Lower lobe of right lung (tissue), 2 donors: ENCODE data around the gene DPYD. TPM values are rescaled to one million over a fixed set of nuclear protein-coding genes. Genes with fewer than 3 reads are reported as not detected.

Experiments
- ATAC-seq, 2 donors: fragments of 200-7000 bp; cut with Tn5 transposase; one replicate each; pipeline ENCODE4 v1.9.1; 2020 to 2022; ENCODE audit warnings: mild to moderate bottlenecking in 2 of 2, moderate library complexity in 2 of 2
- DNase-seq: peaks from one replicate; pipeline ENCODE4 v3.0.0-alpha.2; 2020
- H3K27ac ChIP-seq: fragments of 200-600 bp; one replicate; pipeline ENCODE4 v1.8.0; 2022
- H3K27me3 ChIP-seq: fragments of 200-600 bp; one replicate; pipeline ENCODE4 v1.8.0; 2022; ENCODE audit warnings: low read depth
- H3K36me3 ChIP-seq: fragments of 200-600 bp; one replicate; pipeline ENCODE4 v1.8.0; 2022; ENCODE audit warnings: mild to moderate bottlenecking
- H3K4me1 ChIP-seq: fragments of 200-600 bp; one replicate; pipeline ENCODE4 v1.8.0; 2022
- H3K4me3 ChIP-seq: fragments of 200-600 bp; one replicate; pipeline ENCODE4 v1.8.0; 2022; ENCODE audit warnings: mild to moderate bottlenecking
- H3K9me3 ChIP-seq: fragments of 200-600 bp; one replicate; pipeline ENCODE4 v1.8.0; 2022
- intact Hi-C: fragments of 100-400 bp; cut with DNase I; formaldehyde crosslinking; loops from one replicate; pipeline ENCODE4 v1.11.0; 2022
- total RNA-seq: library from RNA; stranded (reverse); fragmentation: NEBNext Ultra II Directional; extraction: Animal tissue kit (Norgen Biotek cat#: 25700); gene quantifications from one replicate; pipeline ENCODE4 v1.2.1, GENCODE V29; 2021
- TF ChIP-seq, protein P1 (sequence below): fragments of 200-600 bp; IDR thresholded peaks from one replicate; pipeline ENCODE4 v1.8.0; 2022; ENCODE audit warnings: antibody characterized with exemption, mild to moderate bottlenecking
- donor health status: DM: no; HTN: yes; CAD: no; lungs with severe emphysema.

DPYD gene
- total RNA-seq, 1 donor from 2014 or later: 91.9 TPM

DNA sequence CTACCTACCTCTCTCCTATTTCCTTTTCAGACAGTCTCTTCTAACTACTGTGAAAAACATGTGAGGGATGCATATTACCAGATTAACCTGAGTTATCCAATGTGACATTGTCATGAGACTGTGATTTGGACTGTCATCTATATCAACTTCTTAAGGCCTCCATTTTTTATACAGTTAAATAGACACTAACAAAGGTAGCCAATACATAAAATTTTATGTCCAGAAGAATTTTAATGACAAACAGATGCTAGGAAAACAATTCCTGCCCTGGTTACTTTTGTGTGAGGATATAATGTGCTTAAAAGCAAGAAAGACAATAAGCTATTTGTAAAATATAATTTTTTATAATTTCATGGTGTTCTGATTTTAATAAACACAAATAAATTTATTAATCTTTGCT, 136.2 kb downstream of the DPYD start:
- no peaks in the 10 kb centered on the region for H3K36me3 ChIP-seq
- intact Hi-C loops: no loop called here
- H3K4me3 ChIP-seq: no peak overlapping the region
- H3K4me1 ChIP-seq: no peaks in the 10 kb centered on the region
- no peak overlapping the region for H3K27ac ChIP-seq
- TF ChIP-seq, protein P1, sequence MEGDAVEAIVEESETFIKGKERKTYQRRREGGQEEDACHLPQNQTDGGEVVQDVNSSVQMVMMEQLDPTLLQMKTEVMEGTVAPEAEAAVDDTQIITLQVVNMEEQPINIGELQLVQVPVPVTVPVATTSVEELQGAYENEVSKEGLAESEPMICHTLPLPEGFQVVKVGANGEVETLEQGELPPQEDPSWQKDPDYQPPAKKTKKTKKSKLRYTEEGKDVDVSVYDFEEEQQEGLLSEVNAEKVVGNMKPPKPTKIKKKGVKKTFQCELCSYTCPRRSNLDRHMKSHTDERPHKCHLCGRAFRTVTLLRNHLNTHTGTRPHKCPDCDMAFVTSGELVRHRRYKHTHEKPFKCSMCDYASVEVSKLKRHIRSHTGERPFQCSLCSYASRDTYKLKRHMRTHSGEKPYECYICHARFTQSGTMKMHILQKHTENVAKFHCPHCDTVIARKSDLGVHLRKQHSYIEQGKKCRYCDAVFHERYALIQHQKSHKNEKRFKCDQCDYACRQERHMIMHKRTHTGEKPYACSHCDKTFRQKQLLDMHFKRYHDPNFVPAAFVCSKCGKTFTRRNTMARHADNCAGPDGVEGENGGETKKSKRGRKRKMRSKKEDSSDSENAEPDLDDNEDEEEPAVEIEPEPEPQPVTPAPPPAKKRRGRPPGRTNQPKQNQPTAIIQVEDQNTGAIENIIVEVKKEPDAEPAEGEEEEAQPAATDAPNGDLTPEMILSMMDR: no peak
- H3K27me3 ChIP-seq: no peaks in the 10 kb centered on the region
- no peak for DNase-seq
- no peak for ATAC-seq
- no peaks in the 10 kb centered on the region for H3K9me3 ChIP-seq

DNA sequence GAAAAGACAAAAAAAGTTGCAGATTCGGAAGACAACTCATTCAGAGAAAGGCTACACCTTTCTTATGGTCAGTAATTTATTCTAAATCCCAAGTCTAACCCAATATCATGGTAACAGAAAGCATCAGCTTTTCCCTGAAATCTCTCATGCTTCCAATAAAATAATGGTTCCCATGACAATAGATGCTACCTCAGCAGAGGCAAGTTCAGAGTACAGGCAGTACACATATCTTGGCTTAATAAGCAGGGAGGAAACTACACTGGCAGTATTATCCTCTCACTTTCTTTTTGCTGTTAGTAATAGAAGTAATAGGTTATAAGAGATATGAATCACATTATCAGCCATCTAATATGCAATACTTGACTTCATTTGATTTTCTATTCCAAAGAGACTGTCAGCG, 137.1 kb downstream of the DPYD start:
- intact Hi-C loops: no loop called here
- no peak overlapping the region for H3K27ac ChIP-seq
- H3K27me3 ChIP-seq: no peaks in the 10 kb centered on the region
- H3K4me3 ChIP-seq: no peak overlapping the region
- TF ChIP-seq, protein P1: no peak
- H3K36me3 ChIP-seq: no peaks in the 10 kb centered on the region
- H3K9me3 ChIP-seq: no peaks in the 10 kb centered on the region
- ATAC-seq (no peak), DNase-seq (no peak)
- H3K4me1 ChIP-seq: no peaks in the 10 kb centered on the region

DNA sequence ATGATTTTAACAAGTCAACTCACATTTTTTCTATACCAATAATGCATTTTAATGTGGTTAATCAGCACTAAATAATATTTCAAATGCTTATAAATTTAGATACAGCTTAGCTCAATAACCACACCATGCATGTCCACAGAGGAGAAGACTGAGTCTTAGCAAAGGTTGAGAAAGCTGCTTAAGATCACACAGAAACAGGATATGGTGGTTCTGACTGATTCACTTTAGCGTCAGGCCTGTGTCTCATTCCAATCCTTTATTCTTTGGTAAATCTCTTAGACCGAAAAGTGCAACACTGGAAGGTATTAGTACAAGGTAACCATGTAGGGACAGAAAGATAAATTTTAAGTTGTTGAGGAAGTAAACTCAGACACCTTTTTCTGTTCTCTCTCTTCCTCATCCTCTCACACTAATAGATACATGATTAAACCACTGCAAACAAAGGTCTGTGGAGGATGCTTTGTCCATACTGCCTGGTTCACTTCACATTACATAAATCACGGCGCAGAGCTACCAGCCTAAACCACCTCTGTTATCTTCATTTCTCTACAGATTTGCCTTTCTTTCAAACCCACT, 139.0 kb downstream of the DPYD start:
- Histone ChIP-seq H3K36me3 (no peaks in the 10 kb centered on the region), H3K9me3 (no peaks in the 10 kb centered on the region), H3K27ac (no peak overlapping the region), H3K27me3 (no peaks in the 10 kb centered on the region), H3K4me1 (no peaks in the 10 kb centered on the region), H3K4me3 (no peak overlapping the region)
- intact Hi-C loops: no loop called here
- ATAC-seq (no peak), DNase-seq (no peak)
- TF ChIP-seq, protein P1: no peak

DNA sequence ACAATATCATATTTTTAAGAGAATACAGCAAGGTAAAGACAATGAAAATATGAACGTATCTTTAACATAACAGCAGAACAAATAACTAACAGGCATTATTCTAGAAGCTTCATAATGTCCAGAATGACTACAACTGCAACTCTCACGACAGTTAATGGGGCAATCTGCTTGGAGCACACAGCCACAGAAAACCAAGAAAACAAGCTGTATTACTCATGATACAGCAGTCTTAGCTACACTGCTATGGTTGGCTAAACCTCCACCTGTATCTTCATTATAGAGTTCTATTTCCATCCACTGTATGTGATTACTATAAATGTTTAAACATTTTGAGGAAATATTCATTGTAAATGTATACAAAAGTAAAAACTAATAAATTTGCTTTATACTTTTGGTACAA, 139.9 kb downstream of the DPYD start:
- DNase-seq: no peak
- no peak overlapping the region for H3K27ac ChIP-seq
- intact Hi-C loops: no loop called here
- H3K4me1 ChIP-seq: no peaks in the 10 kb centered on the region
- no peaks in the 10 kb centered on the region for H3K27me3 ChIP-seq
- no peak for ATAC-seq
- no peak overlapping the region for H3K4me3 ChIP-seq
- TF ChIP-seq, protein P1: no peak
- H3K36me3 ChIP-seq: no peaks in the 10 kb centered on the region
- H3K9me3 ChIP-seq: no peaks in the 10 kb centered on the region

DNA sequence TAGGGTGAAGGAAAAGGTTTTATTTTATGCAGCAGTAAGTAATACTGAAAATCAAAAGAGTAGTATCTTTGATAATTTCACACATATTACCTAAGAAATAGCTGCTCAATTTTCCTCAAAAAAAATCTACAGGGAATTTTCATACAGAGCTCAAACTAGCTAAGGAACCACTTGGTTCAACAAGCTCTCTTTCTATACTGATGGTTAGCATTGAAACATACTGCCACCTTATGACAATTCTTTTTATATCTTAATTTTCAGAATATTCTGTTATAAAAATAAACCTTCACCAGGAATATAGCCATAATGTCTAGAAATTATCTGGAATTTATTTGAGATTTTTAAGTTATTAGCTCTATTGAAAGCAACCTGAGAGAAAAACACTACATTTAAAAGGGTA, 142.1 kb downstream of the DPYD start:
- TF ChIP-seq, protein P1: no peak
- intact Hi-C loops: no loop called here
- H3K4me3 ChIP-seq: no peak overlapping the region
- H3K27me3 ChIP-seq: no peaks in the 10 kb centered on the region
- H3K4me1 ChIP-seq: no peaks in the 10 kb centered on the region
- no peak for ATAC-seq
- no peak for DNase-seq
- no peaks in the 10 kb centered on the region for H3K9me3 ChIP-seq
- no peaks in the 10 kb centered on the region for H3K36me3 ChIP-seq
- H3K27ac ChIP-seq: no peak overlapping the region

DNA sequence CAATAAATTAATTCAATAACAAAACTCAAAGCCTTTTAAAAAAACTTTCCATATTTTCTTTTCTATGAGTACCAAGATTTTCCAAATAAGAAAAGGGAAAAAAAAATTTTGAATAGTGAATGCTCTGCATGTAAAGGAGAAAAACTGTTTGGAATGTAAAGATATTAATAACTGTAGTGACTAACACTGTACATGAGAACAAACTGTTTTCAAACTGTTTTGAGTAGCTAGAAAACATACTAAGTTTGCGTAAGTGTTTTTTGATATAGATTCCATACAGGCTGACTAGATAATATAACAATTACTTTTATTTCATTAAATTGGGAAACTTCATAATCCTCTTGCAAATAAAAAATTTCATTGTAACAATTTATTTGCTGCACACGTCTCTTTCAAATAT, 150.5 kb downstream of the DPYD start:
- no peaks in the 10 kb centered on the region for H3K27me3 ChIP-seq
- no peaks in the 10 kb centered on the region for H3K4me1 ChIP-seq
- ATAC-seq (no peak), DNase-seq (no peak)
- no peaks in the 10 kb centered on the region for H3K9me3 ChIP-seq
- TF ChIP-seq, protein P1: no peak
- no peak overlapping the region for H3K4me3 ChIP-seq
- H3K36me3 ChIP-seq: no peaks in the 10 kb centered on the region
- no peak overlapping the region for H3K27ac ChIP-seq
- intact Hi-C loops: no loop called here
